ENCODE results near the gene PIK3CG.

Gene PIK3CG

GRCh38 chr7:106853250-106853908 lies 11.7 kb upstream of the PIK3CG start:
- DNase-seq, result no peak
- intact Hi-C loops (cut with DNase I), result no loop called here

DNA sequence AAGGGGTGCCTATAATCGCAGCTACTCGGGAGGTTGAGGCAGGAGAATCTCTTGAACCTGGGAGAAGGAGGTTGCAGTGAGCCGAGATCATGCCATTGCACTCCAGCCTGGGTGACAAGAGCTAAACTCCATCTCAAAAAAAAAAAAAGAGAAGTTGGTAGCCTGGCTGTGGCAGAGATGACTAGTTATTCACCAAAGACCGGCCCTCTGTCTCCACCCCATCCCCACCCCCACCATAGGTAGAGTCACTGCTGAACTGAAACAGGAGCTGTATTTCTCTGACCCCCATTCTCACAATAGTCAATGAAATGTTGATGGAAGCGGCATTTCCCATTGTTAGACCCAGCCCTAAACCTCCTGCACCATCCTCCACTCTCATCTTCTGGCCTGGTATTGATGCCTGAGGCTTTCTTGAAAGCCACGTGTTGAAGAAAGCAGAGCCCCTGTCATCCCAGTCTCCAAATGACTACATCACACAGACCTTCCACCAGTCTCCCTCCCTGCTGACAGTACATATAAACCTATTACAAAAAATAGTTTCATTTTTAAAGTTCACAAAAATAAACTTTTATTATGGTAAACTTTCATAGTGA lies 9.4 kb upstream of the PIK3CG start:
- no peak for DNase-seq
- intact Hi-C loops (cut with DNase I), result no loop called here

GRCh38 chr7:106858618-106859532 lies 6.2 kb upstream of the PIK3CG start:
- DNase-seq, result peak in 24 of 42 donors; percentile 5 to 55 (median 24)
- intact Hi-C loops (cut with DNase I), result no loop called here

DNA sequence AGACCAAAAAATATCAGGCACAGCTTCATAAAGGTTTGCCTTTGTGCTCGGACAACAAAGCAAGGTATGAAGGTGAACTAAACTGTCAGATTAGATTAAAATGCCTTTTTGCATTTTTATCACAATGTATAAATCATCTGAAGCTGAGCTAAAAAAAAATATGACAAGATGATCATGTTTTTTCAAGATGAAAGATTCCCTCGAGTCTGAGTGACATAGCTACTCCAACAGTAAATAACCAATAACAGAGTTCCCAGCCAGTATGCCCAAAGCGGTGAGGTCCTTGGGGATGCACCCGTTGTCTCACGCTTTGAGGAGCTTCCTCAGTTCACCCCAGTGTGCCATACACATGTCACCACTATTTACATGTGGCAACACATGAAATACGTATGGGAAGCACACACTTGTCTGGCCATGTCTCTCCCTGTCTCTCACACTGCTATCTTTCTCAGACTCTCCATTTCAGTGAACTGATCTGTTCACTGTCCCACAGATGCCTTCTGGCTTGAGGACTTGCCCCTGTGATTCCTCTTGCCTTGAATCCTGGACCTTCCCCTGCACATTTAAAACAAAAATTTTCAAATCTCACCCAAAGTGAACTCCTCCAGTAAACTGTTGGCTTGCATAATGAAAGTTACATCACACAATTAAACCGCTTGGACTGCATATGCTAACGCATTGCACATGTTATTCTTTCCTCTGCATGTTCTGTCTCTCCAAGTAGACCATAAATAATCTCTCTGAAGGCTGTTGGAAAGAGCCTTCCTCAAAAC lies 2.6 kb upstream of the PIK3CG start:
- intact Hi-C loops (cut with DNase I), result no loop called here
- DNase-seq, result no peak

DNA sequence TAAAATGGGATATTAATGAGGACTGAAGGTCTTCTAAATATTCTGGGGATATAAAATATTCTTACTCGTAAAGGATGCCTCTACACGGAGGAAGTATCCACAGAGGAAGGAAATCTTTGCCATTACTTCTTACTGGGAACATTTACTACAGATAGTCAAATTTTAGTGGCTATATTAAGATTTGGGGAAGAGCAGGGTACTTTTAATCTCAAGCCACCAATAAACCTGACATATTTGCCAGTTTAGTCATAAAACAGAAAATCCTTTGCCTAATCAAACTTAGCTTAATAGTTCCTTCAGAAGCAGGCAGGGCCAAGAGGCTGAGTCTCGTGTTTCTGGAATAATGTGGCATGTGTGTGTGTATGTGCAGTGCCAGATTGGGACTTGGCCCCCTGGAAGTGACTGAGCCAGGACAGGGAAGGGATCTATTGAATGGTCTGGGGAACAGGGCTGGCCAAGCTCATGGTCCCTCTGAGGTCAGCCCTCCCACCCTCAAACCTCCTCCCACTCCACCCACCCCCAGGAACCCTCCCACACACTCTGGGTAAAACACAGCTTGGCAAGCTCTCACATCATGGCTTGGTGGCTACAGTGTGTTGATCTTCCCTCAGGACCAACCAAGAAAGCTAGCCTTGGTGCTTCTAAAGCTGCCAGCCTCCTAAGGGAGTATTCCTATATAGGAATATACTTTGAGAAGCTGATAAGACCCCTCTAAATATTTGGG lies 1.6 kb upstream of the PIK3CG start:
- intact Hi-C loops (cut with DNase I), result no loop called here
- DNase-seq, result no peak

GRCh38 chr7:106864298-106865081 lies 592 bp upstream of the PIK3CG start:
- intact Hi-C loops (cut with DNase I), result no loop called here
- no peak for DNase-seq

- intact Hi-C loops (cut with DNase I), result no loop called here
- no peak for DNase-seq
Observed at GRCh38 chr7:106866298-106867281, 1.5 kb downstream of the PIK3CG start.

DNA sequence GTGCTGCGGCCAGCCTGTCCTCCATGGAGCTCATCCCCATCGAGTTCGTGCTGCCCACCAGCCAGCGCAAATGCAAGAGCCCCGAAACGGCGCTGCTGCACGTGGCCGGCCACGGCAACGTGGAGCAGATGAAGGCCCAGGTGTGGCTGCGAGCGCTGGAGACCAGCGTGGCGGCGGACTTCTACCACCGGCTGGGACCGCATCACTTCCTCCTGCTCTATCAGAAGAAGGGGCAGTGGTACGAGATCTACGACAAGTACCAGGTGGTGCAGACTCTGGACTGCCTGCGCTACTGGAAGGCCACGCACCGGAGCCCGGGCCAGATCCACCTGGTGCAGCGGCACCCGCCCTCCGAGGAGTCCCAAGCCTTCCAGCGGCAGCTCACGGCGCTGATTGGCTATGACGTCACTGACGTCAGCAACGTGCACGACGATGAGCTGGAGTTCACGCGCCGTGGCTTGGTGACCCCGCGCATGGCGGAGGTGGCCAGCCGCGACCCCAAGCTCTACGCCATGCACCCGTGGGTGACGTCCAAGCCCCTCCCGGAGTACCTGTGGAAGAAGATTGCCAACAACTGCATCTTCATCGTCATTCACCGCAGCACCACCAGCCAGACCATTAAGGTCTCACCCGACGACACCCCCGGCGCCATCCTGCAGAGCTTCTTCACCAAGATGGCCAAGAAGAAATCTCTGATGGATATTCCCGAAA lies 2.7 kb downstream of the PIK3CG start:
- intact Hi-C loops (cut with DNase I), result no loop called here
- DNase-seq, result no peak

GRCh38 chr7:106868364-106868763 lies 3.3 kb downstream of the PIK3CG start:
- DNase-seq, result no peak
- intact Hi-C loops (cut with DNase I), result no loop called here

DNA sequence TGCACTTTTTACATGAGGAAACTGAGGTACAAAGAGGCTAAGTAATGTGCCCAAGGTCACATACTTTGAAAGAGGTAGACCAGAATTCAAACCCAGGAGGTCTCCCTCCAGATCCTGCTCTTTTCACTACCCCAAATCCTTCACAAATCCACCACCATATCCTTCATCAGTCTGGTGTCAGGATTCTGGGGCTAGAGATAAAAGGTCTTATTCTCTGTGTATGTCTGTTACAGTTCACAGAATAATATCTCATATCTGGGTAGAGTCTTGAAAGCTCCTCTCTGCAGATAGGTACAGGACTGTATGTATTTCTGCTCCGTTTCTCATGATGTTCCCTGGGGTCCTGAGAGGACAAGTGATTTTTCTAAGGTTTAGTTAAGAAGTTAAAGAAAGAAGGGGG lies 4.9 kb downstream of the PIK3CG start:
- intact Hi-C loops (cut with DNase I), result no loop called here
- no peak for DNase-seq

GRCh38 chr7:106870528-106870927 lies 5.4 kb downstream of the PIK3CG start:
- no peak for DNase-seq
- intact Hi-C loops (cut with DNase I), result no loop called here

- no peak for DNase-seq
Observed at GRCh38 chr7:106870983-106871410, 5.9 kb downstream of the PIK3CG start.

DNA sequence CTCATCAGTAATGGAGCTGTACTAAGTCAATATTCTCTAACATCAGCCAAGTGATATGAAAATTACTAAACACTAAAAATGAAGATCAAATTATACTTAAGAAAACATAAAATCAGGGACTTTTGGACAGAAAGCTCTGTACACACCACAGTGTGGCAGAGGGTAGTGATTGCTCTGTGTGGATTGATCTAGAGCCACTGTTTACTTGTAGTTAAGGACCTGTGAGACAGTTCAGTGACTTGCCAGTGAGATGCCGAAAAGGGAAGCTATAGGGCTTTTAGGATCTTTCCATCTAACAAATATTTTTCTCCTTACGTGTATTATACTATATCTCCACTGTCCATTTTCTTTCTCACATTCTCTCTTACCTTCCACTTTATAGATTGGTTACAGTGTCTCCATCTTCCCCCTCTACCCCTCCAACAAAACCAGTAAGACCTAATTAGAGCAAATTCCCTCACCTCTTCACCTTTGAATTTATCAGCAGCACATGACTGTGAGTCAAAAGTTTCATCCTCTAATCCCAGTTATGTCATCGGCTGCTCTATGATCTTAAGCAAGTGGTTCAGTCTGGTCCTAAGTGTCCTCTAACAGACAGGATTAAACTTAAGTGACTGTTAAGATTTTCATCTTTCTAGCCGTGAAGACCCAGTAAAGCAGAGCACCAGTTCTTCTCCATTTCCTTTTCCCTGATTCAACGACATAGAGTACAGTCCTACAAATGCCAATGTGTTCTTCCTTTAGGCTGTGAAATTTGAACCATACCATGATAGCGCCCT lies 6.9 kb downstream of the PIK3CG start:
- intact Hi-C loops (cut with DNase I), result no loop called here
- no peak for DNase-seq

More at GRCh38 chr7:106870983-106871410, 5.9 kb downstream of the PIK3CG start:
- intact Hi-C loops (cut with DNase I), result no loop called here

GRCh38 chr7:106872763-106873162 lies 7.7 kb downstream of the PIK3CG start:
- intact Hi-C loops (cut with DNase I), result no loop called here
- no peak for DNase-seq

GRCh38 chr7:106874076-106874475 lies 9.0 kb downstream of the PIK3CG start:
- no peak for DNase-seq
- intact Hi-C loops (cut with DNase I), result no loop called here
